Natural killer cell (primary cell): Measurements from ENCODE around the gene FOXJ3. TPM values are rescaled to one million over a fixed set of nuclear protein-coding genes. Genes with fewer than 3 reads are reported as not detected.

Experiments used
- ATAC-seq, 3 donors: fragments of 150-1000 bp in 2 of 3; fragments of 200-7000 bp in 1 of 3; cut with Tn5 transposase; 1 replicate in 1 of 3; 2 replicates in 2 of 3; pipeline ENCODE4 v1.10.0; 2021; ENCODE audit warnings: mild to moderate bottlenecking in 2 of 3, moderate library complexity in 2 of 3
- DNase-seq, 2 donors: peaks; one replicate each; pipeline versions ENCODE4 v3.0.0 to v3.0.0-alpha.2; 2013 to 2021; ENCODE audit warnings: mixed read lengths in 1 of 2
- H3K27ac ChIP-seq: one replicate; pipeline ENCODE4 v1.5.1; 2013; ENCODE audit warnings: mild to moderate bottlenecking, low read length
- H3K27me3 ChIP-seq: one replicate; pipeline ENCODE4 v1.6.1; 2013; ENCODE audit warnings: low read length; ENCODE audit not compliant: control insufficient read depth, insufficient read depth
- H3K36me3 ChIP-seq: one replicate; pipeline ENCODE4 v1.6.1; 2013; ENCODE audit warnings: low read length; ENCODE audit not compliant: control insufficient read depth, insufficient read depth
- H3K4me1 ChIP-seq: one replicate; pipeline ENCODE4 v1.6.1; 2013; ENCODE audit warnings: low read length; ENCODE audit not compliant: control insufficient read depth, insufficient read depth
- H3K4me3 ChIP-seq: one replicate; pipeline ENCODE4 v1.5.1; 2013; ENCODE audit warnings: low read length
- H3K9me3 ChIP-seq: one replicate; pipeline ENCODE4 v1.6.1; 2013; ENCODE audit warnings: low read length; ENCODE audit not compliant: control insufficient read depth, insufficient read depth
- H3K27ac Mint-ChIP-seq, 2 donors: one replicate each; pipeline ENCODE4 v1.8.0; 2022; ENCODE audit warnings: mild to moderate bottlenecking in 2 of 2, mixed read lengths in 2 of 2, moderate library complexity in 1 of 2
- H3K27me3 Mint-ChIP-seq, 2 donors: one replicate each; pipeline ENCODE4 v1.8.0; 2022; ENCODE audit warnings: low read depth in 2 of 2, mixed read lengths in 2 of 2
- H3K36me3 Mint-ChIP-seq: one replicate; pipeline ENCODE4 v1.8.0; 2022; ENCODE audit warnings: mixed read lengths
- H3K4me1 Mint-ChIP-seq, 2 donors: one replicate each; pipeline ENCODE4 v1.8.0; 2022; ENCODE audit warnings: mixed read lengths in 2 of 2
- H3K4me3 Mint-ChIP-seq: one replicate; pipeline ENCODE4 v1.8.0; 2022; ENCODE audit warnings: mild to moderate bottlenecking, moderate library complexity, mixed read lengths
- H3K9me3 Mint-ChIP-seq, 2 donors: one replicate each; pipeline ENCODE4 v1.8.0; 2022; ENCODE audit warnings: mixed read lengths in 2 of 2
- WGBS: methylation state at CpG from one replicate; pipeline ENCODE4 v1.1.7; 2013; ENCODE audit warnings: missing lambda C conversion rate; ENCODE audit not compliant: insufficient coverage; 5-methylcytosine and 5-hydroxymethylcytosine counted together
- intact Hi-C: fragments of 100-400 bp; cut with micrococcal nuclease; formaldehyde crosslinking; loops from one replicate; pipeline ENCODE4 v1.14.2; 2022
- total RNA-seq, 4 donors: library from RNA; stranded (reverse); fragments of 120-200 nt in 1 of 4; gene quantifications; one replicate each; pipeline versions ENCODE4 v1.2.3 to v1.2.4, GENCODE V29; 2013 to 2022
- TF ChIP-seq, protein P1 (sequence below): fragments of 200-600 bp; IDR thresholded peaks from one replicate; pipeline ENCODE4 v1.8.0; 2022; ENCODE audit warnings: antibody characterized with exemption

FOXJ3 gene
- total RNA-seq, 3 donors from 2014 or later (not counting 1 experiment from before 2014, with no cell fraction given), result 81.9 to 93.8 (median 82.5) TPM

DNA sequence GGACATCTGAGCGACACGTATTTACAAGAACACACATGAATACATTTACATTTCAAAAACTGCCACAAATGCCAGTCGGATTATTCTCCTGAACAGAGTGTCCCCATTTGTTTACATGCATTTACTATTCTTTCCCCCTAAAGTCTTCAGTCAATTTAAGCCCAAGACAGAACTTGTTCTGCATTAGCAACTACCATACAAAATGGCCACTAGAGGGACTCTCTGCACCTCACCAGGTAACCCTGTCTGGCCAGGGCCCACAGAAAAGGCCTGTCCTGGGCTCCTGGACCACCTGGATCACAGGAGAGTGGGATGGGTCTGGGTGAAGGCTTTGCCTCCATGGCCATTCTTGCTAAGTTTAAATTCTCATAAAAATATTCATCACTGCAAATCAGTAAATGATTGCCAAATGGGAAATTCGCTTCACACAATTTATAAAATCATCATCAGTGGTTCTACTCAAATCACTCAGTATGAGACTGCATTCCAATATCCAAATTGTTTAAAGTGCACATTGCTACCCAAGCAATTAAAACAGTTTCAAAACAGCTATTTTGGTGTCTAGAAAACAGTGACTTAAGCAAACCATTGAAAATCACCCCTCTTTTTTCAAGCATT lies 158.0 kb downstream of the FOXJ3 start:
- no peaks in the 10 kb centered on the region for H3K9me3 Mint-ChIP-seq

DNA sequence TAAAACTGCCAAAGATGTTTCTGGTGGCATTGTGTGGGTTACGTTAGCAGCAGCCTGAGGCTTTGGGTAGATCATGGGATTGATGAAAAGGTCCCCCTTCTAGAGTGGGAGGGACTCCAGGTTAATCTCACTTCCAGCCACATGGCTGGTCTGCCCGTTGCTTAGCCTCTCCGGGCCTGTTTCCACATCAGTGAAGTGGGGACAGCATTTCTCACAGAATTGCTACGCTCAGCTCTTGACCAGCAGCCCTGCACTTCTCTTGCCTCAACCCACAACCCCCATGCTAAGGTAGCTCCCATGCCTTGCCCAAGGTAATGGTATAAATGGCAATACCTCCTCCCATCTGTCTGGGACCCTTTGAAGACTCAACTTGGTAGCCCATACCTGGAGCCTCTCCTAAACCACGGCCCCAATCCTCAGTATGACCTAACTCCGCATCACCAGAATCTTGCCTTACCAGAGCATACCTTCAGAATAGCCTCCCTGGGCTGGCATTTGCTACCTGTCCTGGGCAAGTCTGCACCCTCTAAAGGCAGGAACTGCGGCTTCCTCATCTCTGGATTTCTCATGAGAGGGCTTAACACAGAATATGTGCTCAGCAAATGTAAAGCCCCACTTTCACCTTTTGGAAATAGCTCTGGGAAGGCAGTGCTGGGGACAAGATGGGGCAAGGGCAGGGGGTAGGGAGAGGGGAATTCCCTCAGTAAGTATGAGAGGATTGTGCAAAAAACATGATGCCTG lies 159.6 kb downstream of the FOXJ3 start:
- no peak overlapping the region for H3K27ac Mint-ChIP-seq
- no peaks in the 10 kb centered on the region for H3K9me3 ChIP-seq
- no peaks in the 10 kb centered on the region for H3K27me3 ChIP-seq
- peaks cover 6% of the 10 kb centered on the region for H3K36me3 ChIP-seq
- no peak overlapping the region for H3K4me3 Mint-ChIP-seq
- H3K4me1 ChIP-seq, result no peaks in the 10 kb centered on the region
- peaks cover 0 to 4% of the 10 kb centered on the region in 2 donors for H3K4me1 Mint-ChIP-seq
- DNase-seq, result no peak
- H3K4me3 ChIP-seq, result no peak overlapping the region
- H3K27ac ChIP-seq, result no peak overlapping the region
- WGBS, result 96% methylated on average over 6 of the region's 7 CpGs
- no peaks in the 10 kb centered on the region for H3K27me3 Mint-ChIP-seq
- H3K36me3 Mint-ChIP-seq, result no peaks in the 10 kb centered on the region
- TF ChIP-seq, protein P1, sequence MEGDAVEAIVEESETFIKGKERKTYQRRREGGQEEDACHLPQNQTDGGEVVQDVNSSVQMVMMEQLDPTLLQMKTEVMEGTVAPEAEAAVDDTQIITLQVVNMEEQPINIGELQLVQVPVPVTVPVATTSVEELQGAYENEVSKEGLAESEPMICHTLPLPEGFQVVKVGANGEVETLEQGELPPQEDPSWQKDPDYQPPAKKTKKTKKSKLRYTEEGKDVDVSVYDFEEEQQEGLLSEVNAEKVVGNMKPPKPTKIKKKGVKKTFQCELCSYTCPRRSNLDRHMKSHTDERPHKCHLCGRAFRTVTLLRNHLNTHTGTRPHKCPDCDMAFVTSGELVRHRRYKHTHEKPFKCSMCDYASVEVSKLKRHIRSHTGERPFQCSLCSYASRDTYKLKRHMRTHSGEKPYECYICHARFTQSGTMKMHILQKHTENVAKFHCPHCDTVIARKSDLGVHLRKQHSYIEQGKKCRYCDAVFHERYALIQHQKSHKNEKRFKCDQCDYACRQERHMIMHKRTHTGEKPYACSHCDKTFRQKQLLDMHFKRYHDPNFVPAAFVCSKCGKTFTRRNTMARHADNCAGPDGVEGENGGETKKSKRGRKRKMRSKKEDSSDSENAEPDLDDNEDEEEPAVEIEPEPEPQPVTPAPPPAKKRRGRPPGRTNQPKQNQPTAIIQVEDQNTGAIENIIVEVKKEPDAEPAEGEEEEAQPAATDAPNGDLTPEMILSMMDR, result no peak
- H3K9me3 Mint-ChIP-seq, result no peaks in the 10 kb centered on the region
- intact Hi-C loops, result loop anchor here (5.0 kb wide), 1 partner anchor 162 kb away; the partner anchor contains the start of gene FOXJ3
- no peak for ATAC-seq

More for the DNA sequence above, 158.0 kb downstream of the FOXJ3 start:
- H3K9me3 ChIP-seq, result no peaks in the 10 kb centered on the region
- TF ChIP-seq, protein P1, result peak; percentile 68
- ATAC-seq, result peak in 2 of 3 donors; percentile 36 to 58
- H3K27me3 ChIP-seq, result no peaks in the 10 kb centered on the region
- intact Hi-C loops, result loop anchor here (5.0 kb wide), 1 partner anchor 160 kb away; the partner anchor contains the start of gene FOXJ3
- H3K36me3 ChIP-seq, result peaks cover 14% of the 10 kb centered on the region
- 86% methylated on average over 4 of the region's 4 CpGs for WGBS
- Mint-ChIP-seq H3K27me3 (no peaks in the 10 kb centered on the region), H3K4me3 (no peak overlapping the region), H3K4me1 (peaks cover 0 to 9% of the 10 kb centered on the region in 2 donors), H3K36me3 (no peaks in the 10 kb centered on the region), H3K27ac (peak overlapping the region in 1 of 2 donors; percentile 62)
- H3K27ac ChIP-seq, result no peak overlapping the region
- DNase-seq, result peak in 1 of 2 donors; percentile 60
- no peak overlapping the region for H3K4me3 ChIP-seq
- H3K4me1 ChIP-seq, result no peaks in the 10 kb centered on the region

DNA sequence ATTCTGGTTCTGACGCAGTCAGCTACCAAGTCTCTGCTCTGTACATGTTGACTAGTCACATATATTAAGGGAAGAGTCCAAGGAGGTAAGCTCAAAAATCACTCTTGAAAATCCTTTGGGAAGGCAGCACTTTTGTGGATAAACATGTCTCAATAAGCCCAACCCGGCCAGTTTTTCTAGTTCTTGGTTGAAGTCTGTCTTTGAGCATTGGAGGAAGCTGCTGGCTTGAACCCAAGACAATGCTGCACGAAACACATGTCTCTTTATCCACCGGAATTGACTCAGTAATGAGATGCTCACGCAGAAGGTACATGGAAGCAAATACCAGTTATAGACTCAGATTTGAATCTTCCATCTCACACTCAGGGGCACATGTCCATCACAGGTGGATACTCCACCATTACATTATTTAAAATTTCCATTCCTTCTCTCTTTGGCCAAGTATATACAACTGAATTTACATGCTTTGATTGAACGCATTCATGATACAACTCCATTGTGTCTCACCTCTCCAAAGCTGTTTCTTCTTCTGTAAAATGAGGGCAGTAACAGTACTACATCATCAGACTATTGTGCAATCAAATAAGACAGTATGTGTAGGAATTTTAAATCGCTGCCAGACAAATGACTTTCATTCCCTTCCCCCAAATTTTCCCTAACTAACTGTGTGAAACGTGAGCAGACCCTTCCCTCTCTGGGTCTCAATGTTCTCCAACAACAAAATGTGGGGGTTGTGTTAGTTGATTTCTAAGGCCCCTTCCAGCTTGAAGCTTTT lies 160.9 kb downstream of the FOXJ3 start:
- WGBS, result 95% methylated on average over 6 of the region's 8 CpGs
- H3K27ac Mint-ChIP-seq, result no peak overlapping the region

More for the DNA sequence above, 160.9 kb downstream of the FOXJ3 start:
- Histone ChIP-seq H3K27ac (no peak overlapping the region), H3K4me3 (no peak overlapping the region), H3K27me3 (no peaks in the 10 kb centered on the region), H3K4me1 (no peaks in the 10 kb centered on the region), H3K36me3 (peaks cover under 1% of the 10 kb centered on the region), H3K9me3 (no peaks in the 10 kb centered on the region)
- Mint-ChIP-seq H3K9me3 (no peaks in the 10 kb centered on the region), H3K27me3 (no peaks in the 10 kb centered on the region), H3K36me3 (no peaks in the 10 kb centered on the region), H3K4me3 (no peak overlapping the region), H3K4me1 (peaks cover 0 to 4% of the 10 kb centered on the region in 2 donors)
- no peak for DNase-seq
- intact Hi-C loops, result loop anchor here (1.0 to 5.0 kb wide), 3 partner anchors 362 to 658 kb away; no protein-coding TSS in a partner anchor
- TF ChIP-seq, protein P1, result no peak
- no peak for ATAC-seq
